Bronchial epithelial cell (primary cell): ENCODE measurements around the gene CTSE. TPM values are rescaled to one million over a fixed set of nuclear protein-coding genes. Genes with fewer than 3 reads are reported as not detected.

Experiments used
- DNase-seq: peaks from one replicate; pipeline ENCODE4 v3.0.0-alpha.2; 2010; ENCODE audit warnings: low read depth
- FAIRE-seq: peaks from 2 replicates; lab custom pipeline; 2011; peaks lifted over from hg19 to GRCh38; lab: Jason Lieb, UNC
- H3K27me3 ChIP-seq: 2 replicates; pipeline ENCODE4 v1.5.1; 2011; ENCODE audit warnings: low read length; ENCODE audit not compliant: control insufficient read depth, insufficient read depth
- H3K36me3 ChIP-seq: 2 replicates; pipeline ENCODE4 v1.5.1; 2011; ENCODE audit warnings: low read length; ENCODE audit not compliant: control insufficient read depth, insufficient read depth
- H3K4me3 ChIP-seq: 2 replicates; pipeline ENCODE4 v1.5.1; 2011; ENCODE audit warnings: mild to moderate bottlenecking, low read depth, low read length, control low read depth
- CTCF ChIP-seq: IDR thresholded peaks from 2 replicates; pipeline ENCODE4 v1.5.1; 2011; ENCODE audit warnings: mild to moderate bottlenecking, moderate library complexity, low read length, control low read depth, inconsistent platforms; ENCODE audit not compliant: insufficient read depth, severe bottlenecking
- total RNA-seq: library from RNA; depleted of rRNA; stranded (reverse); fragments of >200 nt; gene quantifications from 2 replicates; pipeline ENCODE4 v1.2.1, GENCODE V29; 2014

The CTSE gene
- total RNA-seq, 1 donor from 2014 or later = not detected

GRCh38 chr1:205962821-205963221 lies 60.9 kb downstream of the CTSE start:
- DNase-seq (no peak), FAIRE-seq (no peak)
- peaks cover 12% of the 10 kb centered on the region for H3K27me3 ChIP-seq
- no peak overlapping the region for H3K4me3 ChIP-seq
- TF ChIP-seq CTCF = no peak
- no peaks in the 10 kb centered on the region for H3K36me3 ChIP-seq

GRCh38 chr1:205961991-205962820 lies 61.5 kb downstream of the CTSE start:
- no peak for TF ChIP-seq CTCF
- Histone ChIP-seq H3K4me3 (no peak overlapping the region), H3K36me3 (no peaks in the 10 kb centered on the region), H3K27me3 (peaks cover 12% of the 10 kb centered on the region)
- FAIRE-seq (no peak), DNase-seq (peak; percentile 43)

- DNase-seq = no peak
Measured at GRCh38 chr1:205961405-205961804, 62.3 kb downstream of the CTSE start.

GRCh38 chr1:205959789-205960188 lies 63.9 kb downstream of the CTSE start:
- Histone ChIP-seq H3K36me3 (no peaks in the 10 kb centered on the region), H3K4me3 (no peak overlapping the region), H3K27me3 (peaks cover 29% of the 10 kb centered on the region)
- DNase-seq = no peak
- TF ChIP-seq CTCF = no peak
- FAIRE-seq = no peak

More at GRCh38 chr1:205961405-205961804, 62.3 kb downstream of the CTSE start:
- Histone ChIP-seq H3K36me3 (no peaks in the 10 kb centered on the region), H3K27me3 (peaks cover 20% of the 10 kb centered on the region), H3K4me3 (no peak overlapping the region)
- no peak for TF ChIP-seq CTCF
- no peak for FAIRE-seq

Other genes starting within 250 kb of the CTSE start
- 14.3 and 18.7 TPM in 2 replicates for gene RAB29, start 248.4 kb downstream of the CTSE start, total RNA-seq
- gene SLC41A1, start 210.7 kb downstream of the CTSE start, total RNA-seq = 6.6 and 8.6 TPM in 2 replicates
- not detected in 2 replicates for gene PM20D1, start 173.8 kb downstream of the CTSE start, total RNA-seq
- 0.26 TPM in 1 of 2 replicates, not detected in the other for gene SLC26A9, start 80.4 kb downstream of the CTSE start, total RNA-seq
- gene RAB7B, start 20.5 kb downstream of the CTSE start, total RNA-seq = 2.9 and 4.9 TPM in 2 replicates
- not detected in 2 replicates for gene RHEX, start 29.3 kb upstream of the CTSE start, total RNA-seq
- not detected in 2 replicates for gene AVPR1B, start 93.5 kb upstream of the CTSE start, total RNA-seq
- 0.64 TPM in 1 of 2 replicates, not detected in the other for gene FAM72A, start 178.9 kb upstream of the CTSE start, total RNA-seq
- 9.2 and 28.5 TPM in 2 replicates for gene SRGAP2, start 179.6 kb upstream of the CTSE start, total RNA-seq